H9 (cell line): ENCODE results near the gene TMEM169. TPM values are rescaled to one million over a fixed set of nuclear protein-coding genes. Genes with fewer than 3 reads are reported as not detected.

Experiments used
- DNase-seq: peaks from one replicate; pipeline ENCODE4 v3.0.0-alpha.2; 2017
- H2AFZ ChIP-seq: one replicate; pipeline ENCODE4 v1.6.1; 2013; ENCODE audit warnings: mild to moderate bottlenecking, low read length, control low read depth, moderate library complexity
- H2AK5ac ChIP-seq: 2 replicates; pipeline ENCODE4 v1.6.1; 2013; ENCODE audit warnings: low read length, control low read depth, mixed read lengths; ENCODE audit not compliant: insufficient read length
- H2BK120ac ChIP-seq: one replicate; pipeline ENCODE4 v1.6.1; 2013; ENCODE audit warnings: low read depth, mild to moderate bottlenecking, low read length, control low read depth, inconsistent platforms; ENCODE audit not compliant: poor library complexity, severe bottlenecking
- H2BK12ac ChIP-seq: 2 replicates; pipeline ENCODE4 v1.6.1; 2013; ENCODE audit warnings: low read length, control low read depth, mixed read lengths, low read depth; ENCODE audit not compliant: insufficient read length
- H2BK15ac ChIP-seq: 2 replicates; pipeline ENCODE4 v1.6.1; 2013; ENCODE audit warnings: low read depth, low read length, control low read depth
- H2BK20ac ChIP-seq: one replicate; pipeline ENCODE4 v1.6.1; 2013; ENCODE audit warnings: low read depth, mild to moderate bottlenecking, low read length, control low read depth, inconsistent platforms; ENCODE audit not compliant: poor library complexity, severe bottlenecking
- H2BK5ac ChIP-seq: 2 replicates; pipeline ENCODE4 v1.6.1; 2013; ENCODE audit warnings: low read length, control low read depth, mixed read lengths; ENCODE audit not compliant: insufficient read length
- H3K14ac ChIP-seq: 2 replicates; pipeline ENCODE4 v1.6.1; 2013; ENCODE audit warnings: low read length, control low read depth; ENCODE audit not compliant: insufficient read depth
- H3K18ac ChIP-seq: 2 replicates; pipeline ENCODE4 v1.6.1; 2013; ENCODE audit warnings: low read depth, mild to moderate bottlenecking, mixed read lengths, low read length, control low read depth; ENCODE audit not compliant: insufficient read length
- H3K23ac ChIP-seq: 2 replicates; pipeline ENCODE4 v1.6.1; 2013; ENCODE audit warnings: low read length, control low read depth, mixed read lengths, low read depth; ENCODE audit not compliant: insufficient read length
- H3K23me2 ChIP-seq: 2 replicates; pipeline ENCODE4 v1.6.1; 2013; ENCODE audit warnings: low read depth, mild to moderate bottlenecking, mixed read lengths, low read length, control low read depth; ENCODE audit not compliant: insufficient read length, poor library complexity, severe bottlenecking
- H3K27ac ChIP-seq: 2 replicates; pipeline ENCODE4 v1.5.1; 2013; ENCODE audit warnings: low read length, control low read depth, mixed read lengths, low read depth; ENCODE audit not compliant: insufficient read length
- H3K27me3 ChIP-seq: 2 replicates; pipeline ENCODE4 v1.6.1; 2013; ENCODE audit warnings: low read length, control low read depth, inconsistent platforms; ENCODE audit not compliant: insufficient read depth
- H3K4ac ChIP-seq: 2 replicates; pipeline ENCODE4 v1.6.1; 2013; ENCODE audit warnings: low read depth, mild to moderate bottlenecking, control low read depth, inconsistent platforms, low read length, moderate library complexity
- H3K4me1 ChIP-seq: 2 replicates; pipeline ENCODE4 v1.6.1; 2013; ENCODE audit warnings: low read length, control low read depth, inconsistent platforms; ENCODE audit not compliant: insufficient read depth
- H3K4me2 ChIP-seq: 2 replicates; pipeline ENCODE4 v1.6.1; 2013; ENCODE audit warnings: low read length, control low read depth, mixed read lengths; ENCODE audit not compliant: insufficient read length, insufficient read depth
- H3K56ac ChIP-seq: 2 replicates; pipeline ENCODE4 v1.6.1; 2013; ENCODE audit warnings: low read depth, mild to moderate bottlenecking, mixed read lengths, low read length, control low read depth; ENCODE audit not compliant: insufficient read length
- H3K79me1 ChIP-seq: 2 replicates; pipeline ENCODE4 v1.6.1; 2013; ENCODE audit warnings: low read depth, mild to moderate bottlenecking, moderate library complexity, low read length, control low read depth, inconsistent platforms; ENCODE audit not compliant: insufficient read depth, poor library complexity, severe bottlenecking
- H3K79me2 ChIP-seq: 2 replicates; pipeline ENCODE4 v1.6.1; 2013; ENCODE audit warnings: low read length, control low read depth, inconsistent platforms; ENCODE audit not compliant: insufficient read depth
- H3K9ac ChIP-seq: 2 replicates; pipeline ENCODE4 v1.6.1; 2013; ENCODE audit warnings: low read length, control low read depth, mixed read lengths; ENCODE audit not compliant: insufficient read length; ENCODE audit errors: extremely low read depth
- H3K9me3 ChIP-seq: one replicate; pipeline ENCODE4 v1.6.1; 2013; ENCODE audit warnings: low read depth, low read length, inconsistent platforms; ENCODE audit not compliant: control insufficient read depth
- H3T11ph ChIP-seq: one replicate; pipeline ENCODE4 v1.6.1; 2013; ENCODE audit warnings: mild to moderate bottlenecking, low read length, control low read depth, inconsistent platforms
- H4K20me1 ChIP-seq: one replicate; pipeline ENCODE4 v1.6.1; 2013; ENCODE audit not compliant: control insufficient read depth, insufficient read length, insufficient read depth
- H4K5ac ChIP-seq: 2 replicates; pipeline ENCODE4 v1.6.1; 2013; ENCODE audit warnings: low read depth, mild to moderate bottlenecking, mixed read lengths, low read length, control low read depth; ENCODE audit not compliant: insufficient read length
- H4K8ac ChIP-seq: replicated peaks from 2 replicates; pipeline ENCODE4 v1.6.1; 2013; ENCODE audit warnings: low read length, control low read depth, mixed read lengths, low read depth; ENCODE audit not compliant: insufficient read length
- H4K91ac ChIP-seq: 2 replicates; pipeline ENCODE4 v1.6.1; 2013; ENCODE audit warnings: low read depth, mild to moderate bottlenecking, moderate library complexity, mixed read lengths, low read length, control low read depth; ENCODE audit not compliant: insufficient read length
- H3K27ac Mint-ChIP-seq, 3 experiments: 2 replicates in 2 of 3; 3 replicates in 1 of 3; pipeline ENCODE4 v1.8.0; 2020 to 2021; ENCODE audit warnings: mixed read lengths in 3 of 3, mild to moderate bottlenecking in 1 of 3, moderate library complexity in 1 of 3
- H3K27me3 Mint-ChIP-seq: 2 replicates; pipeline ENCODE4 v1.8.0; 2021; ENCODE audit warnings: low read depth, mild to moderate bottlenecking, moderate library complexity, mixed read lengths
- H3K36me3 Mint-ChIP-seq, 3 experiments: 2 replicates in 2 of 3; 3 replicates in 1 of 3; pipeline ENCODE4 v1.8.0; 2020 to 2021; ENCODE audit warnings: low read depth in 3 of 3, mixed read lengths in 3 of 3; ENCODE audit not compliant: insufficient read depth in 1 of 3
- H3K4me1 Mint-ChIP-seq, 2 experiments: 2 replicates each; pipeline ENCODE4 v1.8.0; 2020; ENCODE audit warnings: mixed read lengths in 2 of 2
- H3K4me3 Mint-ChIP-seq, 2 experiments: 2 replicates in 1 of 2; 3 replicates in 1 of 2; pipeline ENCODE4 v1.8.0; 2020 to 2021; ENCODE audit warnings: mild to moderate bottlenecking in 2 of 2, mixed read lengths in 2 of 2, moderate library complexity in 1 of 2
- H3K9me3 Mint-ChIP-seq, 2 experiments: 2 replicates in 1 of 2; 3 replicates in 1 of 2; pipeline ENCODE4 v1.8.0; 2020; ENCODE audit warnings: mild to moderate bottlenecking in 2 of 2, mixed read lengths in 2 of 2, moderate library complexity in 1 of 2
- WGBS: extraction: QIAGEN DNeasy Blood & Tissue Kit; methylation state at CpG from one replicate; pipeline ENCODE4 v1.1.7; 2013; ENCODE audit warnings: missing lambda C conversion rate, low lambda C conversion rate, mixed read lengths; ENCODE audit not compliant: insufficient read length; ENCODE audit errors: extremely low coverage; 5-methylcytosine and 5-hydroxymethylcytosine counted together
- total RNA-seq: library from RNA; stranded (reverse); gene quantifications from 2 replicates; pipeline ENCODE4 v1.2.1, GENCODE V29; 2021
- TF ChIP-seq, protein P1 (sequence below): fragments of 200-600 bp; sonication (generic); conservative IDR thresholded peaks from 3 replicates; pipeline ENCODE4 v1.8.0; 2021; ENCODE audit warnings: antibody characterized with exemption, mild to moderate bottlenecking

Gene TMEM169
- total RNA-seq, 1 experiment from 2014 or later = 1.0 TPM

DNA sequence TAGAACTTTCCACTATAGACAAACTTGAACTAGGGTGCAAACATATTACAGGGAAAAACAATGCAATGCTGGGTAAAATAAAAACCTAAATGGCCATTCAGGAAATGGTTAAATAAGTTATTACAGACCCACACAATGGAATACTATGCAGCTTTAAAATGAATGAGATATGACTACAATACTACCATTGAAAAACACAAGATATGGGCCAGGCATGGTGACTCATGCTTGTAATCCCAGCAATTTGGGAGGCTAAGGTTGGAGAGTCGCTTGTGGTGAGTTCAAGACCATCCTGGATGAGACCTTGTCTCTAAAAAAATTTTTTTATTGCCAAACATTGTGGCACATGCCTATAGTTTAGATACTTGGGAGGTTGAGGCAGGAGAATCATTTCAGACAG lies 6.9 kb upstream of the TMEM169 start:
- Histone ChIP-seq H3T11ph (no peak overlapping the region), H3K4me1 (no peaks in the 10 kb centered on the region), H3K4ac (no peak overlapping the region), H3K4me2 (no peak overlapping the region), H4K20me1 (no peaks in the 10 kb centered on the region), H3K9ac (no peak overlapping the region), H2BK15ac (no peak overlapping the region), H3K23me2 (no peaks in the 10 kb centered on the region), H3K14ac (no peak overlapping the region), H2BK12ac (no peak overlapping the region), H3K27ac (no peak overlapping the region), H3K56ac (no peak overlapping the region), H2AFZ (no peak overlapping the region), H3K18ac (no peak overlapping the region), H2BK20ac (no peak overlapping the region), H3K79me1 (no peaks in the 10 kb centered on the region), H4K91ac (no peak overlapping the region), H4K5ac (no peak overlapping the region), H2AK5ac (no peak overlapping the region), H3K9me3 (no peaks in the 10 kb centered on the region), H4K8ac (no peak overlapping the region), H2BK120ac (no peak overlapping the region), H3K79me2 (no peaks in the 10 kb centered on the region), H2BK5ac (no peak overlapping the region), H3K27me3 (no peaks in the 10 kb centered on the region), H3K23ac (no peak overlapping the region)
- H3K4me3 Mint-ChIP-seq = no peak overlapping the region
- no peaks in the 10 kb centered on the region for H3K9me3 Mint-ChIP-seq
- peak overlapping the region in 1 of 3 experiments; percentile 67; a peak in 1 of 7 replicates for H3K27ac Mint-ChIP-seq
- H3K4me1 Mint-ChIP-seq = no peaks in the 10 kb centered on the region
- TF ChIP-seq, protein P1, sequence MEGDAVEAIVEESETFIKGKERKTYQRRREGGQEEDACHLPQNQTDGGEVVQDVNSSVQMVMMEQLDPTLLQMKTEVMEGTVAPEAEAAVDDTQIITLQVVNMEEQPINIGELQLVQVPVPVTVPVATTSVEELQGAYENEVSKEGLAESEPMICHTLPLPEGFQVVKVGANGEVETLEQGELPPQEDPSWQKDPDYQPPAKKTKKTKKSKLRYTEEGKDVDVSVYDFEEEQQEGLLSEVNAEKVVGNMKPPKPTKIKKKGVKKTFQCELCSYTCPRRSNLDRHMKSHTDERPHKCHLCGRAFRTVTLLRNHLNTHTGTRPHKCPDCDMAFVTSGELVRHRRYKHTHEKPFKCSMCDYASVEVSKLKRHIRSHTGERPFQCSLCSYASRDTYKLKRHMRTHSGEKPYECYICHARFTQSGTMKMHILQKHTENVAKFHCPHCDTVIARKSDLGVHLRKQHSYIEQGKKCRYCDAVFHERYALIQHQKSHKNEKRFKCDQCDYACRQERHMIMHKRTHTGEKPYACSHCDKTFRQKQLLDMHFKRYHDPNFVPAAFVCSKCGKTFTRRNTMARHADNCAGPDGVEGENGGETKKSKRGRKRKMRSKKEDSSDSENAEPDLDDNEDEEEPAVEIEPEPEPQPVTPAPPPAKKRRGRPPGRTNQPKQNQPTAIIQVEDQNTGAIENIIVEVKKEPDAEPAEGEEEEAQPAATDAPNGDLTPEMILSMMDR = no peak
- WGBS = no CpG with 5 or more reads among the region's 1 CpG
- no peak for DNase-seq
- H3K27me3 Mint-ChIP-seq = no peaks in the 10 kb centered on the region
- H3K36me3 Mint-ChIP-seq = peaks cover 0 to 8% (median 0%) of the 10 kb centered on the region in 3 experiments; a peak in 4 of 7 replicates
